ENCODE data around the gene ZNF865.

ZNF865 gene

GRCh38 chr19:55596304-55596703 is 9.1 kb upstream of the ZNF865 start:
- H3K36me3 ChIP-seq = peaks cover 67% of the 10 kb centered on the region
- H3K4me2 ChIP-seq = no peak overlapping the region
- peaks cover 14% of the 10 kb centered on the region; the same call in 1 of the 2 replicates for H3K9me3 ChIP-seq
- H3K27me3 ChIP-seq = no peaks in the 10 kb centered on the region
- H3K9ac ChIP-seq = no peak overlapping the region
- no peak overlapping the region for H3K27ac ChIP-seq
- H4K20me1 ChIP-seq = no peaks in the 10 kb centered on the region
- peaks cover 16% of the 10 kb centered on the region for H3K4me1 ChIP-seq
- no peak for TF ChIP-seq Cebpa-rat (IDR thresholded peaks at IDR 0.05)
- H3K4me3 ChIP-seq = no peak overlapping the region

GRCh38 chr19:55597501-55597921 is 7.9 kb upstream of the ZNF865 start:
- peaks cover 21% of the 10 kb centered on the region for H3K4me1 ChIP-seq
- no peak overlapping the region for H3K4me3 ChIP-seq
- H3K27me3 ChIP-seq = no peaks in the 10 kb centered on the region
- no peak overlapping the region for H3K4me2 ChIP-seq
- peaks cover 14% of the 10 kb centered on the region; the same call in 1 of the 2 replicates for H3K9me3 ChIP-seq
- H3K9ac ChIP-seq = no peak overlapping the region
- no peaks in the 10 kb centered on the region for H4K20me1 ChIP-seq
- H3K27ac ChIP-seq = no peak overlapping the region
- TF ChIP-seq Cebpa-rat (IDR thresholded peaks at IDR 0.05) = no peak
- H3K36me3 ChIP-seq = peaks cover 62% of the 10 kb centered on the region

- peak overlapping the region; percentile 58; the same call in 1 of the 2 replicates for H3K4me2 ChIP-seq
These were observed 7.4 kb upstream of the ZNF865 start for GRCh38 chr19:55598034-55598433.

GRCh38 chr19:55598719-55599467 is 6.6 kb upstream of the ZNF865 start:
- Histone ChIP-seq H3K4me2 (peak overlapping the region; percentile 65), H3K9ac (peak overlapping the region; percentile 94), H3K9me3 (peaks cover 14% of the 10 kb centered on the region; the same call in 1 of the 2 replicates), H3K27me3 (no peaks in the 10 kb centered on the region), H4K20me1 (no peaks in the 10 kb centered on the region), H3K4me3 (peak overlapping the region; percentile 72), H3K27ac (peak overlapping the region; percentile 97), H3K36me3 (peaks cover 57% of the 10 kb centered on the region), H3K4me1 (peaks cover 23% of the 10 kb centered on the region)
- TF ChIP-seq Cebpa-rat (IDR thresholded peaks at IDR 0.05) = no peak

More at GRCh38 chr19:55598034-55598433, 7.4 kb upstream of the ZNF865 start:
- Histone ChIP-seq H3K4me1 (peaks cover 21% of the 10 kb centered on the region), H3K9ac (no peak overlapping the region), H3K9me3 (peaks cover 14% of the 10 kb centered on the region; the same call in 1 of the 2 replicates), H3K36me3 (peaks cover 62% of the 10 kb centered on the region), H3K4me3 (no peak overlapping the region), H4K20me1 (no peaks in the 10 kb centered on the region), H3K27ac (no peak overlapping the region), H3K27me3 (no peaks in the 10 kb centered on the region)
- TF ChIP-seq Cebpa-rat (IDR thresholded peaks at IDR 0.05) = no peak

- no peak for TF ChIP-seq Cebpa-rat (IDR thresholded peaks at IDR 0.05)
- Histone ChIP-seq H3K9ac (peak within 1 kb of the TSS; percentile 94), H4K20me1 (no peaks in the 10 kb centered on the region), H3K27me3 (no peaks in the 10 kb centered on the region), H3K36me3 (peaks cover 53% of the 10 kb centered on the region), H3K9me3 (peaks cover 14% of the 10 kb centered on the region; the same call in 1 of the 2 replicates), H3K27ac (peak within 1 kb of the TSS; percentile 97), H3K4me3 (peak within 1 kb of the TSS; percentile 72), H3K4me2 (peak within 1 kb of the TSS; percentile 90), H3K4me1 (peaks cover 29% of the 10 kb centered on the region)
These were observed 6.0 kb upstream of the ZNF865 start, which contains the start of gene FIZ1 for GRCh38 chr19:55599468-55599841. TSS of gene FIZ1 (minus strand) at chr19:55599517. CDS start at chr19:55597865, 1,652 bp downstream.

- Histone ChIP-seq H3K27me3 (no peaks in the 10 kb centered on the region), H3K9ac (peak within 1 kb of the TSS; percentile 94), H4K20me1 (no peaks in the 10 kb centered on the region), H3K9me3 (peaks cover 13% of the 10 kb centered on the region; the same call in 1 of the 2 replicates), H3K4me3 (peak within 1 kb of the TSS; percentile 72), H3K36me3 (peaks cover 47% of the 10 kb centered on the region), H3K4me2 (peak within 1 kb of the TSS; percentile 90), H3K4me1 (peaks cover 32% of the 10 kb centered on the region), H3K27ac (peak within 1 kb of the TSS; percentile 97)
- no peak for TF ChIP-seq Cebpa-rat (IDR thresholded peaks at IDR 0.05)
These were observed 5.4 kb upstream of the ZNF865 start, which contains the start of gene ZNF524 for GRCh38 chr19:55599842-55600661. TSS of gene ZNF524 (plus strand) at chr19:55600288. CDS start at chr19:55602113, 1,825 bp downstream.

GRCh38 chr19:55600662-55601028 is 4.8 kb upstream of the ZNF865 start:
- H3K9me3 ChIP-seq = peaks cover 7% of the 10 kb centered on the region; the same call in 1 of the 2 replicates
- H3K4me2 ChIP-seq = peak overlapping the region; percentile 90
- H3K36me3 ChIP-seq = peaks cover 41% of the 10 kb centered on the region
- peak overlapping the region; percentile 72 for H3K4me3 ChIP-seq
- peaks cover 32% of the 10 kb centered on the region for H3K4me1 ChIP-seq
- no peaks in the 10 kb centered on the region for H4K20me1 ChIP-seq
- H3K27ac ChIP-seq = peak overlapping the region; percentile 97
- H3K27me3 ChIP-seq = no peaks in the 10 kb centered on the region
- H3K9ac ChIP-seq = peak overlapping the region; percentile 94
- no peak for TF ChIP-seq Cebpa-rat (IDR thresholded peaks at IDR 0.05)

GRCh38 chr19:55601084-55601483 is 4.4 kb upstream of the ZNF865 start:
- Histone ChIP-seq H3K27me3 (no peaks in the 10 kb centered on the region), H3K27ac (peak overlapping the region; percentile 97), H3K36me3 (peaks cover 37% of the 10 kb centered on the region), H3K4me3 (peak overlapping the region; percentile 72), H4K20me1 (no peaks in the 10 kb centered on the region), H3K4me1 (peaks cover 32% of the 10 kb centered on the region), H3K9me3 (peaks cover 4% of the 10 kb centered on the region; the same call in 1 of the 2 replicates), H3K9ac (peak overlapping the region; percentile 94), H3K4me2 (peak overlapping the region; percentile 90)
- TF ChIP-seq Cebpa-rat (IDR thresholded peaks at IDR 0.05) = no peak

GRCh38 chr19:55602104-55603001 is 3.1 kb upstream of the ZNF865 start:
- Histone ChIP-seq H3K4me2 (no peak overlapping the region), H4K20me1 (peaks cover 5% of the 10 kb centered on the region; the same call in 1 of the 2 replicates), H3K36me3 (peaks cover 32% of the 10 kb centered on the region), H3K4me1 (peaks cover 43% of the 10 kb centered on the region), H3K9me3 (no peaks in the 10 kb centered on the region), H3K9ac (0 out of 2 replicates have a peak overlapping the region, but pooled peaks have one; percentile 5), H3K4me3 (no peak overlapping the region), H3K27ac (peak overlapping the region; percentile 97; the same call in 1 of the 2 replicates), H3K27me3 (no peaks in the 10 kb centered on the region)
- no peak for TF ChIP-seq Cebpa-rat (IDR thresholded peaks at IDR 0.05)
